ENCODE measurements around the gene RBMS3. TPM values are rescaled to one million over a fixed set of nuclear protein-coding genes. Genes with fewer than 3 reads are reported as not detected.

RBMS3 gene
- total and polyA plus RNA-seq, 4 donors = 26.8 to 203 (median 94.8) TPM

GRCh38 chr3:29958816-29959215 is 677.9 kb downstream of the RBMS3 start:
- Histone ChIP-seq H3K36me3 (ENCODE audit: control insufficient read depth in 1 of 2, insufficient read depth in 2 of 2, low read length in 1 of 2) (no peaks in the 10 kb centered on the region), H3K9me3 (ENCODE audit: control insufficient read depth, low read length) (no peaks in the 10 kb centered on the region), H3K27me3 (ENCODE audit: control insufficient read depth in 1 of 2, insufficient read depth in 2 of 2, low read length in 1 of 2) (no peaks in the 10 kb centered on the region), H3K4me1 (ENCODE audit: control insufficient read depth in 1 of 2, insufficient read depth in 2 of 2, low read length in 2 of 2) (peaks cover 2 to 4% of the 10 kb centered on the region in 2 donors), H3K27ac (ENCODE audit: low read depth in 1 of 2, low read length in 2 of 2) (no peak overlapping the region), H3K4me3 (ENCODE audit: low read length in 2 of 2) (no peak overlapping the region)
- intact Hi-C loops (cut with DNase I) = no loop called here
- DNase-seq (no peak), ATAC-seq (ENCODE audit: low FRiP score) (no peak)
- WGBS, 2 donors = 69 to 77% methylated on average over 1 of the region's 1 CpG

- intact Hi-C loops (cut with DNase I) = no loop called here
Measured at GRCh38 chr3:29971895-29972294, 691.0 kb downstream of the RBMS3 start.

GRCh38 chr3:29972320-29972993 is 691.6 kb downstream of the RBMS3 start:
- WGBS, 2 donors = 5% methylated on average over 3 of the region's 3 CpGs
- DNase-seq = peak in 1 of 2 donors; percentile 50
- ATAC-seq (ENCODE audit: low FRiP score) = peak; percentile 15

More at GRCh38 chr3:29971895-29972294, 691.0 kb downstream of the RBMS3 start:
- 5 to 6% methylated on average over 2 of the region's 2 CpGs for WGBS, 2 donors
- Histone ChIP-seq H3K4me3 (ENCODE audit: low read length in 2 of 2) (no peak overlapping the region), H3K27ac (ENCODE audit: low read depth in 1 of 2, low read length in 2 of 2) (no peak overlapping the region), H3K9me3 (ENCODE audit: control insufficient read depth, low read length) (no peaks in the 10 kb centered on the region), H3K4me1 (ENCODE audit: control insufficient read depth in 1 of 2, insufficient read depth in 2 of 2, low read length in 2 of 2) (peaks cover 1 to 14% of the 10 kb centered on the region in 2 donors), H3K27me3 (ENCODE audit: control insufficient read depth in 1 of 2, insufficient read depth in 2 of 2, low read length in 1 of 2) (no peaks in the 10 kb centered on the region), H3K36me3 (ENCODE audit: control insufficient read depth in 1 of 2, insufficient read depth in 2 of 2, low read length in 1 of 2) (no peaks in the 10 kb centered on the region)
- no peak for DNase-seq
- no peak for ATAC-seq (ENCODE audit: low FRiP score)

GRCh38 chr3:29973763-29974162 is 692.9 kb downstream of the RBMS3 start:
- intact Hi-C loops (cut with DNase I) = no loop called here
- Histone ChIP-seq H3K9me3 (ENCODE audit: control insufficient read depth, low read length) (no peaks in the 10 kb centered on the region), H3K27ac (ENCODE audit: low read depth in 1 of 2, low read length in 2 of 2) (peak overlapping the region in 1 of 2 donors; percentile 28), H3K4me3 (ENCODE audit: low read length in 2 of 2) (no peak overlapping the region), H3K27me3 (ENCODE audit: control insufficient read depth in 1 of 2, insufficient read depth in 2 of 2, low read length in 1 of 2) (no peaks in the 10 kb centered on the region), H3K36me3 (ENCODE audit: control insufficient read depth in 1 of 2, insufficient read depth in 2 of 2, low read length in 1 of 2) (no peaks in the 10 kb centered on the region), H3K4me1 (ENCODE audit: control insufficient read depth in 1 of 2, insufficient read depth in 2 of 2, low read length in 2 of 2) (peaks cover 1 to 14% of the 10 kb centered on the region in 2 donors)
- ATAC-seq (ENCODE audit: low FRiP score) (no peak), DNase-seq (no peak)
- 99 to 100% methylated on average over 1 of the region's 1 CpG for WGBS, 2 donors

More at GRCh38 chr3:29972320-29972993, 691.6 kb downstream of the RBMS3 start:
- Histone ChIP-seq H3K27ac (ENCODE audit: low read depth in 1 of 2, low read length in 2 of 2) (no peak overlapping the region), H3K27me3 (ENCODE audit: control insufficient read depth in 1 of 2, insufficient read depth in 2 of 2, low read length in 1 of 2) (no peaks in the 10 kb centered on the region), H3K4me1 (ENCODE audit: control insufficient read depth in 1 of 2, insufficient read depth in 2 of 2, low read length in 2 of 2) (peaks cover 1 to 14% of the 10 kb centered on the region in 2 donors), H3K36me3 (ENCODE audit: control insufficient read depth in 1 of 2, insufficient read depth in 2 of 2, low read length in 1 of 2) (no peaks in the 10 kb centered on the region), H3K4me3 (ENCODE audit: low read length in 2 of 2) (no peak overlapping the region), H3K9me3 (ENCODE audit: control insufficient read depth, low read length) (no peaks in the 10 kb centered on the region)
- intact Hi-C loops (cut with DNase I) = no loop called here

GRCh38 chr3:29976871-29977270 is 696.0 kb downstream of the RBMS3 start:
- no peak for ATAC-seq (ENCODE audit: low FRiP score)
- Histone ChIP-seq H3K4me1 (ENCODE audit: control insufficient read depth in 1 of 2, insufficient read depth in 2 of 2, low read length in 2 of 2) (peaks cover 1 to 9% of the 10 kb centered on the region in 2 donors), H3K27ac (ENCODE audit: low read depth in 1 of 2, low read length in 2 of 2) (no peak overlapping the region), H3K36me3 (ENCODE audit: control insufficient read depth in 1 of 2, insufficient read depth in 2 of 2, low read length in 1 of 2) (no peaks in the 10 kb centered on the region), H3K4me3 (ENCODE audit: low read length in 2 of 2) (no peak overlapping the region), H3K27me3 (ENCODE audit: control insufficient read depth in 1 of 2, insufficient read depth in 2 of 2, low read length in 1 of 2) (no peaks in the 10 kb centered on the region), H3K9me3 (ENCODE audit: control insufficient read depth, low read length) (no peaks in the 10 kb centered on the region)
- intact Hi-C loops (cut with DNase I) = no loop called here
- DNase-seq = no peak
- 96 to 97% methylated on average over 5 of the region's 5 CpGs for WGBS, 2 donors

GRCh38 chr3:29977360-29977759 is 696.5 kb downstream of the RBMS3 start:
- intact Hi-C loops (cut with DNase I) = no loop called here
- ATAC-seq (ENCODE audit: low FRiP score) (no peak), DNase-seq (no peak)
- H3K36me3 ChIP-seq (ENCODE audit: control insufficient read depth in 1 of 2, insufficient read depth in 2 of 2, low read length in 1 of 2) = no peaks in the 10 kb centered on the region
- H3K27me3 ChIP-seq (ENCODE audit: control insufficient read depth in 1 of 2, insufficient read depth in 2 of 2, low read length in 1 of 2) = no peaks in the 10 kb centered on the region
- no peaks in the 10 kb centered on the region for H3K9me3 ChIP-seq (ENCODE audit: control insufficient read depth, low read length)
- H3K4me1 ChIP-seq (ENCODE audit: control insufficient read depth in 1 of 2, insufficient read depth in 2 of 2, low read length in 2 of 2) = peaks cover 1 to 9% of the 10 kb centered on the region in 2 donors
- no peak overlapping the region for H3K4me3 ChIP-seq (ENCODE audit: low read length in 2 of 2)
- H3K27ac ChIP-seq (ENCODE audit: low read depth in 1 of 2, low read length in 2 of 2) = no peak overlapping the region
- 6 to 9% methylated on average over 2 of the region's 2 CpGs for WGBS, 2 donors

GRCh38 chr3:29978036-29978435 is 697.2 kb downstream of the RBMS3 start:
- Histone ChIP-seq H3K4me3 (ENCODE audit: low read length in 2 of 2) (no peak overlapping the region), H3K36me3 (ENCODE audit: control insufficient read depth in 1 of 2, insufficient read depth in 2 of 2, low read length in 1 of 2) (no peaks in the 10 kb centered on the region), H3K27me3 (ENCODE audit: control insufficient read depth in 1 of 2, insufficient read depth in 2 of 2, low read length in 1 of 2) (no peaks in the 10 kb centered on the region), H3K4me1 (ENCODE audit: control insufficient read depth in 1 of 2, insufficient read depth in 2 of 2, low read length in 2 of 2) (peaks cover 1 to 6% of the 10 kb centered on the region in 2 donors), H3K9me3 (ENCODE audit: control insufficient read depth, low read length) (no peaks in the 10 kb centered on the region), H3K27ac (ENCODE audit: low read depth in 1 of 2, low read length in 2 of 2) (no peak overlapping the region)
- no peak for ATAC-seq (ENCODE audit: low FRiP score)
- intact Hi-C loops (cut with DNase I) = no loop called here
- DNase-seq = no peak

- Histone ChIP-seq H3K27me3 (ENCODE audit: control insufficient read depth in 1 of 2, insufficient read depth in 2 of 2, low read length in 1 of 2) (no peaks in the 10 kb centered on the region), H3K36me3 (ENCODE audit: control insufficient read depth in 1 of 2, insufficient read depth in 2 of 2, low read length in 1 of 2) (peaks cover 4 to 10% of the 10 kb centered on the region in 2 donors), H3K4me1 (ENCODE audit: control insufficient read depth in 1 of 2, insufficient read depth in 2 of 2, low read length in 2 of 2) (no peaks in the 10 kb centered on the region), H3K27ac (ENCODE audit: low read depth in 1 of 2, low read length in 2 of 2) (no peak overlapping the region), H3K4me3 (ENCODE audit: low read length in 2 of 2) (no peak overlapping the region), H3K9me3 (ENCODE audit: control insufficient read depth, low read length) (no peaks in the 10 kb centered on the region)
- ATAC-seq (ENCODE audit: low FRiP score) (no peak), DNase-seq (no peak)
- intact Hi-C loops (cut with DNase I) = no loop called here
Measured at GRCh38 chr3:29991198-29991597, 710.3 kb downstream of the RBMS3 start.

GRCh38 chr3:30002797-30003196 is 721.9 kb downstream of the RBMS3 start:
- intact Hi-C loops (cut with DNase I) = no loop called here
- WGBS, 2 donors = 32 to 43% methylated on average over 1 of the region's 1 CpG

More at GRCh38 chr3:30002797-30003196, 721.9 kb downstream of the RBMS3 start:
- no peak overlapping the region for H3K4me3 ChIP-seq (ENCODE audit: low read length in 2 of 2)
- no peak for DNase-seq
- H3K27me3 ChIP-seq (ENCODE audit: control insufficient read depth in 1 of 2, insufficient read depth in 2 of 2, low read length in 1 of 2) = no peaks in the 10 kb centered on the region
- H3K36me3 ChIP-seq (ENCODE audit: control insufficient read depth in 1 of 2, insufficient read depth in 2 of 2, low read length in 1 of 2) = no peaks in the 10 kb centered on the region
- H3K9me3 ChIP-seq (ENCODE audit: control insufficient read depth, low read length) = no peaks in the 10 kb centered on the region
- ATAC-seq (ENCODE audit: low FRiP score) = no peak
- H3K27ac ChIP-seq (ENCODE audit: low read depth in 1 of 2, low read length in 2 of 2) = no peak overlapping the region
- H3K4me1 ChIP-seq (ENCODE audit: control insufficient read depth in 1 of 2, insufficient read depth in 2 of 2, low read length in 2 of 2) = peaks cover 0 to 2% of the 10 kb centered on the region in 2 donors
